HEK293 (cell line): ENCODE measurements around the gene B3GALNT1.

Experiments
- BCL11A ChIP-seq: fragments of 450-650 bp; formaldehyde crosslinking; IDR thresholded peaks from 2 replicates; pipeline ENCODE4 v1.5.1; 2016; ENCODE audit warnings: low read depth, missing biosample characterization, missing genetic modification characterization
- CTCF ChIP-seq: fragments of 450-650 bp; formaldehyde crosslinking; IDR thresholded peaks from 2 replicates; pipeline ENCODE4 v1.5.1; 2016; ENCODE audit warnings: missing biosample characterization, missing genetic modification characterization
- SP2 ChIP-seq: fragments of 450-650 bp; formaldehyde crosslinking; IDR thresholded peaks from 2 replicates; pipeline ENCODE4 v1.5.1; 2016; ENCODE audit warnings: missing biosample characterization, missing genetic modification characterization
- ZBTB8A ChIP-seq: fragments of 450-650 bp; formaldehyde crosslinking; IDR thresholded peaks from 2 replicates; pipeline ENCODE4 v1.5.1; 2016; ENCODE audit warnings: missing biosample characterization, missing genetic modification characterization
- ZNF121 ChIP-seq: fragments of 450-650 bp; formaldehyde crosslinking; IDR thresholded peaks from 2 replicates; pipeline ENCODE4 v1.5.1; 2016; ENCODE audit warnings: missing biosample characterization, missing genetic modification characterization
- ZNF138 ChIP-seq: fragments of 450-650 bp; formaldehyde crosslinking; IDR thresholded peaks from 2 replicates; pipeline ENCODE4 v1.5.1; 2016; ENCODE audit warnings: missing biosample characterization, missing genetic modification characterization, borderline replicate concordance
- ZNF223 ChIP-seq: fragments of 450-650 bp; formaldehyde crosslinking; IDR thresholded peaks from 2 replicates; pipeline ENCODE4 v1.5.1; 2016; ENCODE audit warnings: missing biosample characterization, missing genetic modification characterization
- ZNF23 ChIP-seq: fragments of 450-650 bp; formaldehyde crosslinking; IDR thresholded peaks from 2 replicates; pipeline ENCODE4 v1.5.1; 2016; ENCODE audit warnings: missing biosample characterization, missing genetic modification characterization, borderline replicate concordance
- ZNF645 ChIP-seq: fragments of 450-650 bp; formaldehyde crosslinking; IDR thresholded peaks from 2 replicates; pipeline ENCODE4; 2016; ENCODE audit warnings: missing biosample characterization, missing genetic modification characterization
- ZNF658 ChIP-seq: fragments of 450-650 bp; formaldehyde crosslinking; IDR thresholded peaks from 2 replicates; pipeline ENCODE4; 2016; ENCODE audit warnings: missing biosample characterization, missing genetic modification characterization
- ZNF670 ChIP-seq: fragments of 450-650 bp; formaldehyde crosslinking; IDR thresholded peaks from 2 replicates; pipeline ENCODE4 v1.5.1; 2016; ENCODE audit warnings: missing biosample characterization, missing genetic modification characterization, low read depth
- ZNF704 ChIP-seq: fragments of 450-650 bp; formaldehyde crosslinking; IDR thresholded peaks from 2 replicates; pipeline ENCODE4 v1.5.1; 2016; ENCODE audit warnings: missing biosample characterization, missing genetic modification characterization
- ZNF830 ChIP-seq: fragments of 450-650 bp; IDR thresholded peaks from 2 replicates; pipeline ENCODE4 v1.5.0; 2018; ENCODE audit warnings: missing biosample characterization, missing genetic modification characterization, low read depth, mild to moderate bottlenecking, moderate library complexity

GRCh38 chr3:161104561-161105551 is at the start of gene B3GALNT1:
- TF ChIP-seq ZNF670 (no peak), BCL11A (no peak), ZBTB8A (tag by site-specific recombination) (no peak), ZNF830 (tag by site-specific recombination) (no peak), CTCF (tag by site-specific recombination) (0 out of 2 replicates have a peak, but pooled peaks have one; percentile 20), ZNF223 (tag by site-specific recombination) (no peak), ZNF138 (tag by site-specific recombination) (no peak), SP2 (tag by site-specific recombination) (no peak), ZNF658 (tag by site-specific recombination) (no peak), ZNF23 (tag by site-specific recombination) (no peak), ZNF121 (tag by site-specific recombination) (no peak), ZNF645 (tag by site-specific recombination) (no peak), ZNF704 (tag by site-specific recombination) (no peak)
